Subcutaneous adipose tissue (tissue), 4 donors: ENCODE results near the gene PDIA5. TPM values are rescaled to one million over a fixed set of nuclear protein-coding genes. Genes with fewer than 3 reads are reported as not detected.

Experiments
- total RNA-seq, 4 donors: library from RNA; depleted of rRNA; stranded (reverse); fragments of >200 nt; gene quantifications; one replicate each; pipeline ENCODE4 v1.1.0, GENCODE V29; 2016
- TF ChIP-seq, protein P1 (sequence below): fragments of 450-650 bp; IDR thresholded peaks from one replicate; pipeline ENCODE4 v1.5.1; 2016; ENCODE audit warnings: low read depth, mild to moderate bottlenecking, control low read depth, antibody characterized with exemption, moderate library complexity

The PDIA5 gene
- total RNA-seq, 4 donors from 2014 or later: 5.9 to 20.3 (median 11.3) TPM

GRCh38 chr3:123032057-123032456 lies 34.8 kb upstream of the PDIA5 start:
- TF ChIP-seq, protein P1, sequence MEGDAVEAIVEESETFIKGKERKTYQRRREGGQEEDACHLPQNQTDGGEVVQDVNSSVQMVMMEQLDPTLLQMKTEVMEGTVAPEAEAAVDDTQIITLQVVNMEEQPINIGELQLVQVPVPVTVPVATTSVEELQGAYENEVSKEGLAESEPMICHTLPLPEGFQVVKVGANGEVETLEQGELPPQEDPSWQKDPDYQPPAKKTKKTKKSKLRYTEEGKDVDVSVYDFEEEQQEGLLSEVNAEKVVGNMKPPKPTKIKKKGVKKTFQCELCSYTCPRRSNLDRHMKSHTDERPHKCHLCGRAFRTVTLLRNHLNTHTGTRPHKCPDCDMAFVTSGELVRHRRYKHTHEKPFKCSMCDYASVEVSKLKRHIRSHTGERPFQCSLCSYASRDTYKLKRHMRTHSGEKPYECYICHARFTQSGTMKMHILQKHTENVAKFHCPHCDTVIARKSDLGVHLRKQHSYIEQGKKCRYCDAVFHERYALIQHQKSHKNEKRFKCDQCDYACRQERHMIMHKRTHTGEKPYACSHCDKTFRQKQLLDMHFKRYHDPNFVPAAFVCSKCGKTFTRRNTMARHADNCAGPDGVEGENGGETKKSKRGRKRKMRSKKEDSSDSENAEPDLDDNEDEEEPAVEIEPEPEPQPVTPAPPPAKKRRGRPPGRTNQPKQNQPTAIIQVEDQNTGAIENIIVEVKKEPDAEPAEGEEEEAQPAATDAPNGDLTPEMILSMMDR: no peak

DNA sequence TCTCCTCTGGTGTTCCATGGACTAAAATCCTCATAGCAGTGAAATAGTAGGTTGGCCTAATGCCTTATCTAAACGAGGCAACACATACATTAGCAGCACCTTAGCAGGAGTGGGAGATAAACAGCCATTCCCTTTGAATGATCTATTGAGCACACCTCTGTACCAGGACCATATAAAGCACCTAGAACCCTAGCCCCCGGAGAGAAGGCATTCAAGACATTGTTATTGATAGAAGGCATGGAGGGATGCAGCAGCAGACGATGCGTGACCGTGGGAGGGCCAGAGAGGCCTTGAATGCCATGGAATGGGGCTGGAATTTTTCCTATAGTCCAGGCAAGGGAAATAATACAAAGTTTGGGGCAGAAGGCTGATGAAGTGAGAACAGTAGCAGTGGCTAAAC lies 32.7 kb upstream of the PDIA5 start:
- TF ChIP-seq, protein P1: no peak

- TF ChIP-seq, protein P1: no peak
These were observed 31.8 kb upstream of the PDIA5 start for GRCh38 chr3:123034996-123035395.

DNA sequence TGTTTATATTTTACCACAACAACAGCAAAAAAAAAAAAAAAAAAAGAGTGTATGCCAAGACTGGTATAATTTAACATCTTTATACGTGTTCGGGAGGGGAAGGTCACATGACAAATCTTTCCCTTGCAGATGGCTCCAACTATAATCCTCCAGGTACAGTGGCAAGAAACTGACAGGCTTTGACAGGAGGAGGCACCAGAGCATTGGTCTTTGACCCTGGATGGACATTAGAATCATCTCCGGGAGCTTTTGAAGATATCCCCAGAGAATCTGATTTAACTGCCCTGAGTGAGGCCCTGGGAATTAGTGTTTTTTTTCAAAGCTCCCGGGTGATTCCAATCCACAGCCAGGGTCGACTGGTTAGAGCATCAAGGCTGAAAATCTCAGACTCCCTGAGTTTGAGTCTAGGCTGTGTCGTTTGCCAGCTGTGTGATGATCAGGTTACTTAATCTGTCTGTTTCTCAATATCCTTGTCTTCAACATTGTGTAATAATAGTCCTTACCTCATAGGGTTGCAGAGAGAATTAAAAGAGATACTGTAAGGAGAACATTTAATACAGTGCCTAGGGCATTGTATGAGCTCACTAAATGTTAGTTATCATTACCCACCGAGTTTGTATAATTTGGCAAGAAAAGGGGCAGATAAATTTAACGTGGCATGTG lies 30.3 kb upstream of the PDIA5 start:
- TF ChIP-seq, protein P1: no peak

DNA sequence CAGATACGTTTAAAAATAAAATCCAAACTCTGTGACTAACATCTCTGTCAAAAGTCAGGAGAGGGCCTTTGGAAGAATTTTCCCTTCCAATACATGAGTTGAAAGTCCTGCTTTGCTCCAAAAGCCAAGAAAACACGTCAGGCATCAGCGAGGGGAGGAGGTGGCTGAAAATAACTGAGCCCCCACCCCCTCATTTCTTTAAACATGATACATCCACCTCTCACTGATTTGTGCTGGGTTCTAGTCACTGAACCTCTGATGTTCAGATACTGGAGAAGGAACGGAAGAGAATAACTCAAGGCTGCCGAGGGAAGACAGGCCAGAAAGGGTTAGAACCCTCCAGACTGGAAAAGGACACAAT lies 29.8 kb upstream of the PDIA5 start:
- TF ChIP-seq, protein P1: no peak

DNA sequence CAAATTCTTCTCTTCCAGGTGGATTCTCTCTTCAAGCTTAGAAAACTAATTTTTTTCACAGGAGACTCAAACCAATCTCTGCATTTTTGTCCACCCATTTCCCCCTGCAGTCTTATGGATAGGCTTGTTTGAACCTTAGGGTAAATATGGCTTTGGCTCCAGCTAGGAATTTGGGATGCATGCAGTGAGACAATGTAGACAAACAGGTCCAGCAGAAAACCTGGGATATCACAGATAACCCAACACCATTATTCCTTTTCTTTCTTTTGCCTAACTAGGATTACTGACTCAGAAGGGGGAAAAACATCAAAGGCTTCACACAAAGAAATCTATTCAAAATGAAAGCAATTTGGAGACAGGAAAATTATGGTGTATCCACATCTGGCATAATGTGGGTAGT lies 28.1 kb upstream of the PDIA5 start:
- TF ChIP-seq, protein P1: no peak

GRCh38 chr3:123039178-123039577 lies 27.6 kb upstream of the PDIA5 start:
- TF ChIP-seq, protein P1: no peak
